HG03469 (cell line): ENCODE measurements around the gene MYL4.
"Not testable (repeated sequence)": the region's sequence is repeated elsewhere in the genome, so short reads cannot be mapped to it uniquely, and the experiment has no call there.

ENCODE experiments used
- ATAC-seq: cut with Tn5 transposase; IDR thresholded peaks from one replicate; pipeline ENCODE4 v1.9.1; 2021; ENCODE audit warnings: mild to moderate bottlenecking, moderate library complexity, moderate number of reproducible peaks; ENCODE audit not compliant: unreplicated experiment

The MYL4 gene

DNA sequence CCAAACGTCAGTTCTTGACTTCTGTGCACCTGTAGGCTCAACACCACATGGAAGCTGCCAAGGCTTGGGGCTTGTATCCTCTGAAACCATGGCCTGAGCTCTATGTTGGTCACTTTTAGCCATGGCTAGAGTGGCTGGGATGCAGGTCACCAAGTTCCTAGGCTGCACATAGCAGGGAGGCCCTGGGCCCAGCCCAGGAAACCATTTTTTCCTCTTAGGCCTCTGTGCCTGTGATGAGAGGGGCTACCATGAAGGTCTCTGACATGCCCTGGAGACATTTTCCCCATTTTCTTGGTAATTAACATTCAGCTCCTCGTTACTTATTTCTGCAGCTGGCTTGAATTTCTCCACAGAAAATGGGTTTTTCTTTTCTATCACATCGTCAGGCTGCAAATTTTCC, 59.8 kb downstream of the MYL4 start:
- not testable (repeated sequence) for ATAC-seq

DNA sequence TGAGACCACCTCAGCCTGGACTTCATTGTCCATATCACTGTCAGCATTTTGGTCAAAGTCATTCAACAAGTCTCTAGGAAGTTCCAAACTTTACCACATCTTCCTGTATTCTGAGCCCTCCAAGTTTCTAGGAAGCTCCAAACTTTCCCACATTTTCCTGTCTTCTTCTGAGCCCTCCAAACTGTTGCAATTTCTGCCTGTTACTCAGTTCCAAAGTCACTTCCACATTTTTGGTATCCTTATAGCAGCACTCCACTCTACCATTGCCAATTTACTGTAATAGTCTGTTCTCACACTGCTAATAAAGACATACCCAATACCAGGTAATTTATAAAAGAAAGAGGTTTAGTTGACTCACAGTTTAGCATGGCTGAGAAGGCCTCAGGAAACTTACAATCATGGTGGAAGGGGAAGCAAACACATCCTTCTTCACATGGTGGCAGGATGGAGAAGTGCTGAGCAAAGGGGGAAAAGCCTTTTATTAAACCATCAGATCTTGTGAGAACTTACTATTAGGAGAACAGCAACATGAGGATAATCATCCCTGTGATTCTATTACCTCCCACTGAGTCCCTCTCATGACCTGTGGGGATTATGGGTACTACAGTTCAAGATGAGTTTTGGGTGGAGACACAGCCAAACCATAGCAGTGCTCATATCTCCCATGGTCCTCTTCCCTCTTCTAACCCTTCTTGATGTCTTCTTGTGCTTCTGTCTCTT, 60.6 kb downstream of the MYL4 start:
- ATAC-seq, result not testable (repeated sequence)

DNA sequence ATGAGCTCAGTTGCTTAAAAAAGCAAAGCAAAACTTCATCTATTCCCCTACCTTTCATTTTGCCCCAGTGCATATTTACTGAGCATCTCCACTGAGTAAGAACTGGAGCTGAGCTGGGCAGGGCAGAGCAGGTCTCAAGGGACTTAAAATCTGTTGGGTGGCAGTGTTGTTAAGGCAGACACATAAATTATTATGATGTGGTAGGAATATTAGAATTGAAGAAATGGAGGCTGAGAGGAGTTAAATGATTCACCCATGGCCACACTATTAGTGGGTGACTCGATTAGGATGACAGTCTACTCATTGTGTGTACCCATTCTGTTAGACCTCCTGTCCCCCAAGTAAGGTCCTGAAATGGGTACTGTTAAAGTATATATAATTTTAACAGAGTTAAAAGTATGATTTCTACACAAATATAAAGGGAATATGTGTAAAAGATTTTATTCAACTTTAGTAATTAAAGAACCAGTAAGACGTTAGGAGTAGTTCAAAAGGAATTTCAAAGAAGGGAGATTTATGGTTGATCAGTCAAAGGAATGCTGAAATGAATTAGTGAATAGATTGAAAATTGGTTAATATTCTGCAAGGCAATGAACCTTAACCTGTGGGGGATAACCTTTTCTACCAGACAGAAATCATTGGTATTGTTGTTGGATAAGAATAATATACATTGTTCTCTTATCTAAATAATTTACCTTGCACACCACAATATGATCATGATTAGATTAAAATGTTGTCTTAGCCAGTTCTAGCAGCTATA, 62.0 kb downstream of the MYL4 start:
- ATAC-seq, result no peak

DNA sequence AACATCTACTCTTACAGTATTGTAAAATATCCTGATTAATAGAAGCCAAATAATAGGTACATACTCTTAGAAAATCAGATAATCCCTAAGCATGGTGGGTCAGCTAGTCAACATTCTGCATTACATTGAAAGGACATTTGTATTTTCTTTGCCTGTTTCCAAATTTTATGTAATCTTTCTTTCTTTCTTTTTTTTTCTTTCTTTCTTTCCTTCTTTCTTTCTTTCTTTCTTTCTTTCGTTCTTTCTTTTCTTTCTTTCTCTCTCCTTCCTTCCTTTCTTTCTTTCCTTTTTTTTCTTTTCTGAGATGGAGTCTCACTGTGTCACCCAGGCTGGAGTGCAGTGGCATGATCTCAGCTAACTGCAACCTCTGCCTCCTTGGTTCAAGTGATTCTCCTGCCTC, 63.3 kb downstream of the MYL4 start:
- no peak for ATAC-seq

GRCh38 chr17:47273245-47273644, 64.1 kb downstream of the MYL4 start:
- ATAC-seq, result no peak
